Activated CD8-positive, alpha-beta memory T cell treated with anti-CD3 and anti-CD28 coated beads, Interleukin-2, amount 50 U/mL, for 1 hour (primary cell): ENCODE results near the gene RPL5.

ENCODE experiments used
- DNase-seq: peaks from one replicate; pipeline ENCODE4 v3.0.0-alpha.2; 2020; ENCODE audit errors: extremely low read depth

The RPL5 gene

GRCh38 chr1:92855236-92855635, 23.4 kb downstream of the RPL5 start:
- DNase-seq = no peak

GRCh38 chr1:92857817-92858216, 26.0 kb downstream of the RPL5 start:
- DNase-seq = no peak

- DNase-seq = no peak
Measured at GRCh38 chr1:92858564-92859399, 26.9 kb downstream of the RPL5 start.

- no peak for DNase-seq
Measured at GRCh38 chr1:92859400-92860039, 27.7 kb downstream of the RPL5 start.

GRCh38 chr1:92862605-92863004, 30.8 kb downstream of the RPL5 start:
- DNase-seq = no peak

- no peak for DNase-seq
Measured at GRCh38 chr1:92864131-92864530, 32.3 kb downstream of the RPL5 start.

- no peak for DNase-seq
Measured at GRCh38 chr1:92870591-92870990, 38.8 kb downstream of the RPL5 start.

GRCh38 chr1:92872719-92873118, 40.9 kb downstream of the RPL5 start:
- DNase-seq = no peak

- no peak for DNase-seq
Measured at GRCh38 chr1:92874987-92875386, 43.1 kb downstream of the RPL5 start.

- no peak for DNase-seq
Measured at GRCh38 chr1:92876351-92876750, 44.5 kb downstream of the RPL5 start.

- no peak for DNase-seq
Measured at GRCh38 chr1:92877081-92877711, 45.4 kb downstream of the RPL5 start.

- DNase-seq = no peak
Measured at GRCh38 chr1:92877792-92878191, 46.0 kb downstream of the RPL5 start.

GRCh38 chr1:92879316-92879968, 47.6 kb downstream of the RPL5 start:
- no peak for DNase-seq

- DNase-seq = no peak
Measured at GRCh38 chr1:92881391-92881790, 49.6 kb downstream of the RPL5 start.

GRCh38 chr1:92882819-92883218, 51.0 kb downstream of the RPL5 start:
- no peak for DNase-seq

GRCh38 chr1:92883297-92883696, 51.5 kb downstream of the RPL5 start:
- no peak for DNase-seq

GRCh38 chr1:92884195-92884594, 52.4 kb downstream of the RPL5 start:
- DNase-seq = no peak

- no peak for DNase-seq
Measured at GRCh38 chr1:92886886-92887419, 55.1 kb downstream of the RPL5 start.

GRCh38 chr1:92887465-92887864, 55.6 kb downstream of the RPL5 start:
- no peak for DNase-seq
